Activated T-cell treated with anti-CD3 and anti-CD28 coated beads, Interleukin-2, amount 50 U/mL, for 4 hours (primary cell): ENCODE results near the gene TNFRSF9. TPM values are rescaled to one million over a fixed set of nuclear protein-coding genes. Genes with fewer than 3 reads are reported as not detected.

ENCODE experiments used
- ATAC-seq, 2 donors: fragments of 200-7000 bp; cut with Tn5 transposase; one replicate each; pipeline ENCODE4 v1.10.0; 2021
- DNase-seq: peaks from one replicate; pipeline ENCODE4 v3.0.0-alpha.2; 2020
- H3K27me3 Mint-ChIP-seq: one replicate; pipeline ENCODE4 v1.8.0; 2021; ENCODE audit warnings: low read depth, mixed read lengths
- H3K36me3 Mint-ChIP-seq: one replicate; pipeline ENCODE4 v1.8.0; 2022; ENCODE audit warnings: mixed read lengths; ENCODE audit not compliant: insufficient read depth
- H3K4me1 Mint-ChIP-seq: one replicate; pipeline ENCODE4 v1.8.0; 2021; ENCODE audit warnings: low read depth, mixed read lengths
- H3K4me3 Mint-ChIP-seq: one replicate; pipeline ENCODE4 v1.8.0; 2021; ENCODE audit warnings: mild to moderate bottlenecking, moderate library complexity, mixed read lengths
- H3K9me3 Mint-ChIP-seq: one replicate; pipeline ENCODE4 v1.8.0; 2021; ENCODE audit warnings: mixed read lengths
- total RNA-seq, 3 donors: library from RNA; stranded (reverse); gene quantifications; one replicate each; pipeline ENCODE4 v1.2.1, GENCODE V29; 2021

TNFRSF9 gene
- total RNA-seq, result 100 to 1,000 TPM; 103 to 119 (median 113) TPM

DNA sequence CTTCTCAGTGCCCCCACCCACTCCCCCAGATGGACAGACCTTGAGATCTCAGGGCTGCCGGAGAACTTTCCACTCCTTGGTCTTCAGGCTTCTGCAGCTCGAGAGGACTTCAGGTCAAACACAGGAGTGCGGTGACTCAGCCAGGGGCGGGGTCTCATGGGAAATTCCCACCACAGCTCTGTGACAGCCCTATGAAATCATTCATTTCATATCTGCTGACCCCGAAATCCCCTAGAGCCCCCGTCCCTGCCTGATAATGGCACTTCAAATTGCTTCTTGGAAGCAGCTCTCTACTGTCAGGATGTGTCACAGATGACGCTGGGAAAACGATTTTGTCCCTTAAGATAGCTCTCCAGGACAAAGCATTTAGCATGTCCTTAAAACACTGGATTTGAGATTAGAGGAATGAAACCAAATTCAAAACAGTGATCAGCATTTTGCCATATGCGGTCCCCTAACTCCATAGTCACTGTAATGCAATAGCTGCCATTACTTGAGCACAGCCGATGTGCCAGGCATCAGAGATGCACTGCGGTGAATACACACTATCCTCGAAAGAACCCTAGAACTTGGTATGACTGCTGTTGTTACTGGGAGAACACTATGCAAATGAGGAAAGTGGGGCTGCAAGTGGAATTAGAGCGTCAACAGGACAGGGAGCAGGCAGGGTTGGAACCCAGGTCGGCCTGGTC, at the start of gene TNFRSF9:
TNFRSF9 (minus strand) TSS at position 95 of the 692 bp plus-strand sequence. CDS start 845 bp downstream, outside the sequence.
- ATAC-seq, result peak; percentile 91 to 92
- peaks cover 16% of the 10 kb centered on the region for H3K36me3 Mint-ChIP-seq
- H3K27me3 Mint-ChIP-seq, result peaks cover 3% of the 10 kb centered on the region
- no peaks in the 10 kb centered on the region for H3K9me3 Mint-ChIP-seq
- peak within 1 kb of the TSS; percentile 88 for H3K4me3 Mint-ChIP-seq
- DNase-seq, result peak; percentile 85
- peaks cover 46% of the 10 kb centered on the region for H3K4me1 Mint-ChIP-seq

DNA sequence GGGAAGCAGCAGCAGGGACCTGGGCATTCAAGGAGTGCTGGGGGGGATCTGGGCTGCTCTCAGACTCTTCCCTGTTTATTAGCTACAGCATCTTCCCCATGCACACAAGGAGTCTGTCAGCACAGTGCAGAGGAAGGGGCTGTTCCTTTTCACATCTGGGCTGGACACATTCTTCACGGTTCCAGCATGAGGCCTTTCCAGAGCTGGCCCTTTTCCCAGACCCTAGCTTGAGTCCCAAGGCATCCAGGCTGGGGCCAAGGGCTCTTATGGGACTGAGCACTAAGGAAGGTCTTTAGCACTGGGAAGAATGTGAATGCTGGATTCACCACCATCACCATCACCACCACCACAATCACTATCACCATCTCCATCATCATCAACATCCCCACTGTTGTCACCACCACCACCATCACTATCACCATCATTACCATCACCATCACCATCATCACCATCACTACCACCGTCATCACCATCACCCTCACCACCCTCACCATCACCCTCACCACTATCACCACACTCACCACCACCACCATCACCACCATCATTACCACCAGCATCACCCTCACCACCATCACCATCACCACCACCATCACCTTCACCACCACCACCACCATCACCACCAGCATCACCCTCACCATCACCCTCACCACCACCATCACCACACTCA, 49.3 kb upstream of the TNFRSF9 start:
- no peak for DNase-seq
- H3K4me3 Mint-ChIP-seq, result no peak overlapping the region
- no peaks in the 10 kb centered on the region for H3K4me1 Mint-ChIP-seq
- no peaks in the 10 kb centered on the region for H3K27me3 Mint-ChIP-seq
- H3K9me3 Mint-ChIP-seq, result no peaks in the 10 kb centered on the region
- no peak for ATAC-seq
- H3K36me3 Mint-ChIP-seq, result peaks cover 21% of the 10 kb centered on the region

DNA sequence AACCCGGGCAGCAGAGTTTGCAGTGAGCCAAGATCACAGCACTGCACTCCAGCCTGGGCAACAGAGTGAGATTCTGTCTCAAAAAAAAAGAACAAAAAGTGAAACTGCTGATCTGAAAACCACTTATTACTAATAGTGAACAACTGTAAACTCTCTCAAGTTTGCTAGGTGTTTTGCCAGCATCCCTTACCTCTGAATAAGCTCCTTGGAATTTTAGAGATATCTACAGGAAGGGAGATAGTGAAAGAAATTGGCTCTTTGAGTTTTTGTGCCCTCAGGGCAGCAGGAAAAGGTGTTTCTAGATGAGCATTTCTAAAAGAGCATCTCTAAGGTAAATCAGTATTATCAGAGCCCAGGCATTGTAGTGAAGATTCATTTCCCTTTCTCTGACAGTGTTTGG, 47.9 kb upstream of the TNFRSF9 start:
- no peak overlapping the region for H3K4me3 Mint-ChIP-seq
- H3K36me3 Mint-ChIP-seq, result peaks cover 29% of the 10 kb centered on the region
- ATAC-seq (no peak), DNase-seq (no peak)
- no peaks in the 10 kb centered on the region for H3K27me3 Mint-ChIP-seq
- no peaks in the 10 kb centered on the region for H3K9me3 Mint-ChIP-seq
- no peaks in the 10 kb centered on the region for H3K4me1 Mint-ChIP-seq

DNA sequence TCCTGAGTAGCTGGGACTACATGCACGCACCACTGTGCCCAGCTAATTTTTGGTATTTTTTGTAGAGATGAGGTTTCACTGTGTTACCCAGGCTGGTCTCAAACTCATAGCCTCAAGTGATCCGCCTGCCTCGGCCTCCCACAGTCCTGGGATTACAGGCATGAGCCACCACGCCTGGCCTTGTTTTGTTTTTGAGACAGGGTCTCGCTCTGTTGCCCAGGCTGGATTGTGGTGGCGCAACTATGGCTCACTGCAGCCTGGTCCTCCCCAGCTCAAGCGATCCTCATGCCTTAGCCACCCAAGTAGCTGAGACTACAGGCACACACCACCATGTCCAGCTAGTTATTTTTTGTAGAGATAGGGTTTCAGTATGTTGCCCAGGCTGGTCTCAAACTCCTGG, 46.9 kb upstream of the TNFRSF9 start:
- Mint-ChIP-seq H3K4me1 (peaks cover 3% of the 10 kb centered on the region), H3K27me3 (no peaks in the 10 kb centered on the region), H3K9me3 (no peaks in the 10 kb centered on the region), H3K36me3 (peaks cover 31% of the 10 kb centered on the region), H3K4me3 (no peak overlapping the region)
- no peak for DNase-seq
- ATAC-seq, result no peak

DNA sequence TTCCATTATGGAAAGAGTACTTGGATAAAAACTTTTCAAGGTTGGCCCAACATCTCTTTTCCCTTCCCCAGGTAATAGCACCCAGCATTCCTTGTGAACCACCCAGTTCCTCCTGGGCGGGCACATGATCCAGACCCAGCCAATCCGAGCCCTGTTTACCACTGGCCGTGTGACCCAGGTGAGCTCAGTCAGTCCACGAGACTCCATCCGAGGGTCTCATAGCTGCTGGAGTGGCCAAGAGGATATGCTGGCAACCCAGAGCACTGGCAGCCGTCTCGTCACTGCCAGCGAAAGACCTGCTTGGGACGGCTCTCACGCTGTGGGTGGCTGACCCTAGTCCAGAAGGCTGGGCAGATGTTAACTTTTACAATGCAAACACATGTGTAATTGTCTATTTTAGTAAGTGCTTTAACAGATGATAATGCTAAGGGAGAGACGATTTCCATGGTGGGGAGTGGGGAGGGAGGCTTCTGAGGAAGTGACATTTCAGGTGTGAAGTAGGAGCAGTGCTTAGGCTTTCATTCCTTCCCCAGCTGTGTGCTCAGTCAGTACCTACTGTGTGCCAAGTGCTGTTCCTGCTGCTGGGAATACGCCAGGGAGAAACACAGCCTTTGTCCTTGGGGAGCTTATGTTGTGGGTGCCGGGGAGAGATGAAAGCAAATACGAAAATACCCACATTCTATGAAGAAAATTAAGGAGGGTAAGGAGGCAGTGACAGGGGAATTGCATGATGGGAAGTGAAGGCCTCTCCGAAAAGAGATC, 45.4 kb upstream of the TNFRSF9 start:
- H3K27me3 Mint-ChIP-seq, result no peaks in the 10 kb centered on the region
- H3K4me1 Mint-ChIP-seq, result peaks cover 7% of the 10 kb centered on the region
- H3K9me3 Mint-ChIP-seq, result no peaks in the 10 kb centered on the region
- ATAC-seq (no peak), DNase-seq (no peak)
- no peak overlapping the region for H3K4me3 Mint-ChIP-seq
- H3K36me3 Mint-ChIP-seq, result peaks cover 35% of the 10 kb centered on the region

DNA sequence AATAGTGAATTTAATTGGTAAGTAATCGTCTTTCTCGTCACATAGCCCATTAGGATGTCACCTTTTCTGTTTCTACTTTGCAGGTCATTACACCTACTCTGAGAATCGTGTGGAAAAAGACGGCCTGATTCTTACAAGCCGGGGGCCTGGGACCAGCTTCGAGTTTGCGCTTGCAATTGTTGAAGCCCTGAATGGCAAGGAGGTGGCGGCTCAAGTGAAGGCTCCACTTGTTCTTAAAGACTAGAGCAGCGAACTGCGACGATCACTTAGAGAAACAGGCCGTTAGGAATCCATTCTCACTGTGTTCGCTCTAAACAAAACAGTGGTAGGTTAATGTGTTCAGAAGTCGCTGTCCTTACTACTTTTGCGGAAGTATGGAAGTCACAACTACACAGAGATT, 44.2 kb upstream of the TNFRSF9 start:
- no peak for DNase-seq
- no peak for ATAC-seq
- Mint-ChIP-seq H3K9me3 (no peaks in the 10 kb centered on the region), H3K27me3 (no peaks in the 10 kb centered on the region), H3K36me3 (peaks cover 33% of the 10 kb centered on the region), H3K4me3 (no peak overlapping the region), H3K4me1 (peaks cover 7% of the 10 kb centered on the region)

DNA sequence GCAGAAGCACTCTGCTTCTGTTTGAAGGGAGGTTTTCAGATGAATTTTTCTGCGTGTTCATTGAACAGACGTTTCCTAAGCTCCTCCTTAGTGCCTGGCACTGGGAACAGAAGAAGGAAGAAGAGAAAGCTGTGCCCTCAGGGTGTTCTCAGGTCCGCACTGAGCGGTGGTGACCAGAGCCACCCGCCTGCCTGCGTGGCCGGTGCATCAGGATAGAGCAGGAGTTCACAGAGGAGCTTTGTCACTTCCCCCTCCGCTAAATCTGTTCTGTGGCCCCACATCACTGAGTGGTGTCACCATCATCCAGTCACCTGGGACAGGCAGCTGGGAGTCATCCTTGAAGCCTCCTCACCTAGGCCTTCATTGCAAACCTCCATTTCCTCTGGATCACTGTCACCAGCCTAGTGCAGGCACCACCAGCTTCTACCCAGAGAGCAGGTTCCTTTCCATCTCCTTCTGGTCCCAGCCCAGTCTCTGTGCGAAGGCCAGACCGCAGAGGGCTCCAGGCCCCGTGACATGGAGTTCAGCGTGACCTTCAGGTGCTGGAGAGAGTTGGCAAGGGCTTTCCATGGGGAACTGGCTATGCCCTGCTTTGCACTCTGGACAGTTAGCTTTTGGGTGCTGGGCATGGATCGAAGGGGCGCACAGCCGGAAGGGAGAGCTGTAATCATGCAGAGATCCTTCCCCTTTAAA, 42.6 kb upstream of the TNFRSF9 start:
- ATAC-seq (no peak), DNase-seq (no peak)
- Mint-ChIP-seq H3K27me3 (no peaks in the 10 kb centered on the region), H3K4me1 (peaks cover 7% of the 10 kb centered on the region), H3K9me3 (no peaks in the 10 kb centered on the region), H3K36me3 (peaks cover 38% of the 10 kb centered on the region), H3K4me3 (no peak overlapping the region)

DNA sequence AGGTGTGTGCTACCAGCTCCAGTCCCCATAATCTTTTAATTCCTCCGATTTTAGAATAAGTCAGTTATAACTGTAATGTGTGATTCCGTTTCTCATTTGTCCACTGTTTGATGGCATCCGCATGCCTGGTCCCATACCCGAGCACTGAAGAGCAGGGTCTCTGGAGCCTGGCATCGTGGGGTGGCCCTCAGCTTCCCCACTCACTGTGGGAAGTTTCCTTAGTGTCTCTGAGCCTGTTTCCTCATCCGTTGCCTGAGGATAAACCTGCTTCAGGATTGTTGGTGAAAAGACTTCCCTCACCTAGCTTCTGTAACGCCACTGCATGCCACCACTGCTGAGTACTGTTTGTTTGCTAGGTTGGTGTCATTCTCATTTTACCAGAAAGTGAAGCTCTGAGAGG, 40.3 kb upstream of the TNFRSF9 start:
- Mint-ChIP-seq H3K27me3 (no peaks in the 10 kb centered on the region), H3K4me3 (no peak overlapping the region), H3K4me1 (peaks cover 7% of the 10 kb centered on the region), H3K9me3 (no peaks in the 10 kb centered on the region), H3K36me3 (peaks cover 35% of the 10 kb centered on the region)
- ATAC-seq, result no peak
- no peak for DNase-seq

DNA sequence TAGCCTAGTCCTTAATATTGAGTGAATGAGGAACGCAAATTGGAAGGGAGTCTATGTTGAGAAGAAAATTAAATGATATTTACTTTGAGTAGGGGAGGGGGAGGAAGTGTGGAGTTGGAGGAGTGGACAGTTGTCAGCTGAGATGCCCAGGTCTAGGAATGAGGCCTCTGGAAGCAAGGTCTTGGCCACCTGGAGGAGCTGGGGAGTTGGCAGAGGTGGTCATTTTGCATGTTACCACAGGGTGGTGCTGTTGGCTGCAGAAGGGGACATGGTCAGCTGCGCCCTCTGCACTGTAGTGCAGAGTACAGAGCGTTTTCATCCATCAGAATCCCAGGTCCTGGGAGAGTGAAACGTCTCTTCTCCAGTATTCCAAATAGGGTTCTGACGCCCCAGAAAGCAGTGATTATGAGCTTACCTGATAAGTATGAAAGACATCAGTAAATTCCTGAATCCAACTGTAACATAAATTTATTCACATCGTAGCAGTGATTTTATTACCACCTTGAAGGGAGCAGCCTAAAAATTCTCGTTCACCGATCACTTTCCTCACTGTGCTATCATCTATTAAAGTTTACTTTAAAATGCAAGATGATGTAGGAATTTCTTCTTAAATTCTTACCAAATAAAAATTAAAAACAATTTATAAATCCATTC, 34.7 kb upstream of the TNFRSF9 start:
- no peaks in the 10 kb centered on the region for H3K9me3 Mint-ChIP-seq
- H3K36me3 Mint-ChIP-seq, result peaks cover 22% of the 10 kb centered on the region
- peak; percentile 74 to 89 for ATAC-seq

DNA sequence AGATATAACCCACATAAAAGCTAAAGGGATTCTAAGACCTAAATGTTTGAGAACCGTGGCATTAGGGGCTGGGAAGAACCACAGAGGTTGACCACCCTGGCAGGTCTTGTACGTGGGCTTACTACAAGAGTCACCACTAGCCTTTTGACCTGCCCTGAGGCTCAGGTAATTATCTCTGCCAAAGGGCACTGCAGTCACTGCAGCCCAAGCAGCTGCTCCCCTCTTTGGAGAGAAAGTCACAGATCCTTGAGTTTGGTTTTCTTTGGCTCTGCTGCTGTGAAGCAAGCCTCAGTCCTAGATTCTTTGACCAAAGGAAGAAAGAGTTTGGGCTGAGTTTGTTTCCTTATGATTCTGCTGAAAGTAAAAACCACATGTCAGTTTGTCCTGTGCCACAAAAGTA, 32.4 kb upstream of the TNFRSF9 start:
- Mint-ChIP-seq H3K4me3 (no peak overlapping the region), H3K9me3 (no peaks in the 10 kb centered on the region), H3K36me3 (peaks cover 26% of the 10 kb centered on the region), H3K27me3 (no peaks in the 10 kb centered on the region), H3K4me1 (peaks cover 2% of the 10 kb centered on the region)
- DNase-seq (no peak), ATAC-seq (no peak)

More for the DNA sequence above, 34.7 kb upstream of the TNFRSF9 start:
- Mint-ChIP-seq H3K4me3 (no peak overlapping the region), H3K4me1 (peaks cover 2% of the 10 kb centered on the region), H3K27me3 (no peaks in the 10 kb centered on the region)
- DNase-seq, result no peak

DNA sequence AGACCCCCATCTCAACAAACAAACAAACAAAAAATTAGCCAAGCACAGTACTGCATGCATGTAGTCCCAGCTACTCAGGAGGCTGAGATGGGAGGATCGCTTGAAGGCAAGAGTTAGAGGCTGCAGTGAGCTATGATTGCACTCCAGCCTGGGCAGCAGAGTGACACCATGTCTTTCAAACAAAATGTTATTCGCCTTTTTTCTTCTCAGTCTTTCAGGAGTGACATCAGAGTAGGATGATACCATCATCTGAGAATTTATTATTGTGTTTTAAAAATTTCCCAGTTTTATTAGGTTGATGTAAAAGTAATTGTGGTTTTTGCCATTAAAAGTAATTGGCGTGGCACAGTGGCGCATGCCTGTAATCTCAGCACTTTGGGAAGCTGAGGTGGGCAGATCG, 31.6 kb upstream of the TNFRSF9 start:
- H3K27me3 Mint-ChIP-seq, result no peaks in the 10 kb centered on the region
- no peak for ATAC-seq
- DNase-seq, result no peak
- peaks cover 27% of the 10 kb centered on the region for H3K36me3 Mint-ChIP-seq
- no peaks in the 10 kb centered on the region for H3K9me3 Mint-ChIP-seq
- H3K4me3 Mint-ChIP-seq, result no peak overlapping the region
- H3K4me1 Mint-ChIP-seq, result peaks cover 4% of the 10 kb centered on the region

DNA sequence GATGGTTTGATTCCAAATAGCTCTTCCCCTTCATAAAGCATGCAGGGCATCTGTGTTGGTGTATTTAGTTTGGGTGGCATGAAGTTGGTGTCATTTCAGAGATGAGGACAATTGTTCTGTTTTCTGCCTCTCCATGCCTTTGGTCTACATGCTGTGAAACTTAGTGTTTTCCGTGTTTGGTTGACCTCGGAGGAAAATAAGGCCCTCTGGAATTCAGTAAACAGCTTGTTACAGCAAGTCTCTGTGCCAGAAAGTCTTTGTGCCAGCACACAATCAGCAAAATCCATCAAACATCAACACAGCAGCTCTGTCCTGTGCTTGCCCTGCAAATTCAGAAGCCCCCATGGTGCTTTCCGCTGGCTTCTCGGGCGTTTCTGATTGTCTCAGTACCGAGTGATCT, 30.4 kb upstream of the TNFRSF9 start:
- Mint-ChIP-seq H3K36me3 (peaks cover 33% of the 10 kb centered on the region), H3K4me1 (peaks cover 14% of the 10 kb centered on the region), H3K9me3 (no peaks in the 10 kb centered on the region), H3K27me3 (no peaks in the 10 kb centered on the region), H3K4me3 (no peak overlapping the region)
- DNase-seq, result no peak
- no peak for ATAC-seq

DNA sequence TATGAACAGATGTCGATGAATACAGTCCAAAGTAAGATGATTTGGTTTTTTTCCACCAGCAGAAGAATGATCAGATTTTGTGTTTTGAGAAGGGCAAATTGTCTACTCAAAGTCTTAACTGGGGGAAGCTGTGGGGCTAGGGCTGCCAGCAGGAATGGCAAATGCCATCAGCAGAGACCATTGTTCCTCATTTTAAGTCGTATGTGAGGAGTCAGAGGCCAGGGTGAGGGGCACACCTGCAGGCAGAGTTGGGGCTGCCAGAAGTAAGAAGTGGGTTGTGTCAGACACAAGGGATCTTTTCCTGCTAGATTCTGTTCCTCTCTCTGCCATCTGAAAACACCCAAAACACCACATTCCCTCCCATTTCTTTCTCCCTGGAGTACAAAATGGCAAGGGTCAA, 29.6 kb upstream of the TNFRSF9 start:
- H3K4me3 Mint-ChIP-seq, result no peak overlapping the region
- DNase-seq, result no peak
- H3K27me3 Mint-ChIP-seq, result no peaks in the 10 kb centered on the region
- ATAC-seq, result no peak
- peaks cover 20% of the 10 kb centered on the region for H3K4me1 Mint-ChIP-seq
- no peaks in the 10 kb centered on the region for H3K9me3 Mint-ChIP-seq
- H3K36me3 Mint-ChIP-seq, result peaks cover 39% of the 10 kb centered on the region

DNA sequence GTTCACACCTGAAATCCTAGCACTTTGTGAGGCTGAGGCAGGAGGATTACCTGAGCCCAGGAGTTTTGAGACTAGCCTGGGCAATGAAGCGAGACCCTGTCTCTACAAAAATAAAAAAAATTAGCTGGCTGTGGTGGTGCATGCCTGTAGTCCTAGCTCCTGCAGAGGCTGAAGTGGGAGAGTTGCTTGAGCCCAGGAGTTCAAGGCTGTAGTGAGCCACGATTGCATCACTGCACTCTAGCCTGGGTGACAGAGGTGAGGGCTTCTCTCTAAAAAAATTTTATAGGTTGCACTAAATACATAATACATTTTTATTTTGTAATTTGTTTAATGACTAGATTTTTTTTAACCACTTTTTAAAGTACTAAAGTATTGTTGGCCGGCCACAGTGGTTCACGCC, 27.0 kb upstream of the TNFRSF9 start:
- DNase-seq, result no peak
- ATAC-seq, result no peak
- H3K4me1 Mint-ChIP-seq, result peaks cover 39% of the 10 kb centered on the region
- H3K27me3 Mint-ChIP-seq, result no peaks in the 10 kb centered on the region
- H3K9me3 Mint-ChIP-seq, result no peaks in the 10 kb centered on the region
- peaks cover 54% of the 10 kb centered on the region for H3K36me3 Mint-ChIP-seq
- no peak overlapping the region for H3K4me3 Mint-ChIP-seq
